ENCODE results near the gene CITED1. TPM values are rescaled to one million over a fixed set of nuclear protein-coding genes. Genes with fewer than 3 reads are reported as not detected.
"Not testable (repeated sequence)": the region's sequence is repeated elsewhere in the genome, so short reads cannot be mapped to it uniquely, and the experiment has no call there.

CITED1 gene
- total and polyA plus RNA-seq, 8 donors = 0.39 to 3.8 (median 0.61) TPM; not detected in 1

GRCh38 chrX:72330131-72330530 is 24.4 kb upstream of the CITED1 start:
- H3K36me3 ChIP-seq = no peaks in the 10 kb centered on the region
- H3K27ac ChIP-seq = no peak overlapping the region
- H3K4me3 ChIP-seq = no peak overlapping the region
- H3K4me1 ChIP-seq = no peaks in the 10 kb centered on the region
- TF ChIP-seq CTCF (IDR thresholded peaks at IDR 0.05) = no peak
- ATAC-seq (no peak), DNase-seq (no peak)
- intact Hi-C loops (cut with DNase I) = no loop called here
- no peaks in the 10 kb centered on the region for H3K9me3 ChIP-seq
- H3K27me3 ChIP-seq = no peaks in the 10 kb centered on the region

- intact Hi-C loops (cut with DNase I) = no loop called here
- Histone ChIP-seq H3K36me3 (no peaks in the 10 kb centered on the region), H3K27ac (no peak overlapping the region), H3K4me1 (no peaks in the 10 kb centered on the region), H3K4me3 (no peak overlapping the region), H3K9me3 (no peaks in the 10 kb centered on the region), H3K27me3 (no peaks in the 10 kb centered on the region)
- TF ChIP-seq CTCF (IDR thresholded peaks at IDR 0.05) = no peak
- DNase-seq (no peak), ATAC-seq (no peak)
Measured at GRCh38 chrX:72326605-72327300, 21.0 kb upstream of the CITED1 start.

- intact Hi-C loops (cut with DNase I); DNase-seq; H3K4me1 ChIP-seq; H3K27me3 ChIP-seq; H3K36me3 ChIP-seq; ATAC-seq; H3K4me3 ChIP-seq; H3K27ac ChIP-seq; H3K9me3 ChIP-seq: not testable (repeated sequence)
Measured at GRCh38 chrX:72319651-72320050, 13.9 kb upstream of the CITED1 start.

- H3K27ac ChIP-seq = no peak overlapping the region
- DNase-seq = no peak
Measured at GRCh38 chrX:72317139-72317538, 11.4 kb upstream of the CITED1 start.

GRCh38 chrX:72316408-72317110 is 10.8 kb upstream of the CITED1 start:
- H3K9me3 ChIP-seq = no peaks in the 10 kb centered on the region
- ATAC-seq = no peak
- H3K36me3 ChIP-seq = no peaks in the 10 kb centered on the region
- no peaks in the 10 kb centered on the region for H3K4me1 ChIP-seq
- peaks cover 0 to 1% of the 10 kb centered on the region in 2 donors for H3K27me3 ChIP-seq
- no peak for DNase-seq
- TF ChIP-seq CTCF (IDR thresholded peaks at IDR 0.05) = no peak
- intact Hi-C loops (cut with DNase I) = no loop called here
- no peak overlapping the region for H3K27ac ChIP-seq
- H3K4me3 ChIP-seq = no peak overlapping the region

More at GRCh38 chrX:72317139-72317538, 11.4 kb upstream of the CITED1 start:
- intact Hi-C loops (cut with DNase I) = no loop called here
- H3K4me3 ChIP-seq = no peak overlapping the region
- no peaks in the 10 kb centered on the region for H3K4me1 ChIP-seq
- ATAC-seq = no peak
- H3K36me3 ChIP-seq = no peaks in the 10 kb centered on the region
- TF ChIP-seq CTCF (IDR thresholded peaks at IDR 0.05) = no peak
- no peaks in the 10 kb centered on the region for H3K9me3 ChIP-seq
- no peaks in the 10 kb centered on the region for H3K27me3 ChIP-seq
